Ectodermal cell (in vitro differentiated cells): ENCODE data around the gene PIAS4.

Experiments
- H3K27ac ChIP-seq: 2 replicates; pipeline ENCODE4 v1.7.0; 2013; ENCODE audit warnings: mild to moderate bottlenecking, low read depth, low read length; ENCODE audit not compliant: insufficient read depth, poor library complexity, severe bottlenecking
- H3K27me3 ChIP-seq: 2 replicates; pipeline ENCODE4 v1.7.0; 2013; ENCODE audit warnings: mild to moderate bottlenecking, low read length; ENCODE audit not compliant: insufficient read depth, control insufficient read depth, poor library complexity, severe bottlenecking
- H3K36me3 ChIP-seq: one replicate; pipeline ENCODE4 v1.7.0; 2013; ENCODE audit warnings: low read length; ENCODE audit not compliant: control insufficient read depth, insufficient read depth
- H3K4me1 ChIP-seq: one replicate; pipeline ENCODE4 v1.7.0; 2013; ENCODE audit warnings: low read length; ENCODE audit not compliant: control insufficient read depth, insufficient read depth
- H3K4me3 ChIP-seq: 2 replicates; pipeline ENCODE4 v1.7.0; 2013; ENCODE audit warnings: low read depth, low read length, control low read depth; ENCODE audit not compliant: insufficient read depth
- H3K9me3 ChIP-seq: 2 replicates; pipeline ENCODE4 v1.7.0; 2013; ENCODE audit warnings: mild to moderate bottlenecking, low read length, moderate library complexity; ENCODE audit not compliant: control insufficient read depth
- WGBS, 2 experiments: methylation state at CpG; one replicate each; pipeline ENCODE4 v1.1.7; 2013; ENCODE audit warnings: missing lambda C conversion rate in 2 of 2; 5-methylcytosine and 5-hydroxymethylcytosine counted together

Gene PIAS4

GRCh38 chr19:3978145-3978544, 29.4 kb upstream of the PIAS4 start:
- WGBS, 2 experiments: 94 to 96% methylated on average over 19 of the region's 19 CpGs
- H3K4me3 ChIP-seq: no peak overlapping the region
- no peaks in the 10 kb centered on the region for H3K9me3 ChIP-seq
- peaks cover 71% of the 10 kb centered on the region for H3K36me3 ChIP-seq
- no peaks in the 10 kb centered on the region for H3K4me1 ChIP-seq
- no peaks in the 10 kb centered on the region for H3K27me3 ChIP-seq
- H3K27ac ChIP-seq: no peak overlapping the region

GRCh38 chr19:3979289-3979673, 28.3 kb upstream of the PIAS4 start:
- 96% methylated on average over 18 of the region's 18 CpGs for WGBS, 2 experiments
- Histone ChIP-seq H3K27me3 (no peaks in the 10 kb centered on the region), H3K27ac (no peak overlapping the region), H3K4me1 (peaks cover 5% of the 10 kb centered on the region), H3K9me3 (no peaks in the 10 kb centered on the region), H3K4me3 (no peak overlapping the region), H3K36me3 (peaks cover 80% of the 10 kb centered on the region)

GRCh38 chr19:3979674-3980352, 27.7 kb upstream of the PIAS4 start:
- peaks cover 82% of the 10 kb centered on the region for H3K36me3 ChIP-seq
- no peaks in the 10 kb centered on the region for H3K27me3 ChIP-seq
- WGBS, 2 experiments: 95 to 96% methylated on average over 25 of the region's 25 CpGs
- H3K4me3 ChIP-seq: no peak overlapping the region
- peaks cover 7% of the 10 kb centered on the region for H3K4me1 ChIP-seq
- H3K9me3 ChIP-seq: no peaks in the 10 kb centered on the region
- no peak overlapping the region for H3K27ac ChIP-seq

- Histone ChIP-seq H3K9me3 (no peaks in the 10 kb centered on the region), H3K4me1 (peaks cover 7% of the 10 kb centered on the region), H3K4me3 (no peak overlapping the region), H3K36me3 (peaks cover 82% of the 10 kb centered on the region), H3K27me3 (no peaks in the 10 kb centered on the region), H3K27ac (no peak overlapping the region)
- WGBS, 2 experiments: 96 to 98% methylated on average over 31 of the region's 31 CpGs
Observed at GRCh38 chr19:3980353-3981251, 26.9 kb upstream of the PIAS4 start.

- WGBS, 2 experiments: 94 to 97% methylated on average over 10 of the region's 10 CpGs
- H3K27ac ChIP-seq: no peak overlapping the region
- H3K36me3 ChIP-seq: peaks cover 76% of the 10 kb centered on the region
- no peaks in the 10 kb centered on the region for H3K27me3 ChIP-seq
- peaks cover 11% of the 10 kb centered on the region for H3K4me1 ChIP-seq
- no peak overlapping the region for H3K4me3 ChIP-seq
- no peaks in the 10 kb centered on the region for H3K9me3 ChIP-seq
Observed at GRCh38 chr19:3981373-3981735, 26.2 kb upstream of the PIAS4 start.

- H3K27ac ChIP-seq: no peak overlapping the region
Observed at GRCh38 chr19:3981736-3982681, 25.5 kb upstream of the PIAS4 start.

GRCh38 chr19:3982701-3983541, 24.6 kb upstream of the PIAS4 start:
- H3K4me3 ChIP-seq: peak overlapping the region; percentile 94
- H3K36me3 ChIP-seq: peaks cover 60% of the 10 kb centered on the region

More at GRCh38 chr19:3981736-3982681, 25.5 kb upstream of the PIAS4 start:
- peaks cover 69% of the 10 kb centered on the region for H3K36me3 ChIP-seq
- 96% methylated on average over 39 of the region's 39 CpGs for WGBS, 2 experiments
- H3K4me1 ChIP-seq: peaks cover 17% of the 10 kb centered on the region
- no peak overlapping the region for H3K4me3 ChIP-seq
- no peaks in the 10 kb centered on the region for H3K9me3 ChIP-seq
- H3K27me3 ChIP-seq: peaks cover 7% of the 10 kb centered on the region

GRCh38 chr19:3983542-3983914, 24.0 kb upstream of the PIAS4 start:
- Histone ChIP-seq H3K36me3 (peaks cover 56% of the 10 kb centered on the region), H3K27ac (no peak overlapping the region), H3K27me3 (peaks cover 13% of the 10 kb centered on the region), H3K4me1 (peaks cover 17% of the 10 kb centered on the region), H3K4me3 (peak overlapping the region; percentile 94), H3K9me3 (no peaks in the 10 kb centered on the region)
- 85 to 88% methylated on average over 7 of the region's 7 CpGs for WGBS, 2 experiments

More at GRCh38 chr19:3982701-3983541, 24.6 kb upstream of the PIAS4 start:
- Histone ChIP-seq H3K27ac (no peak overlapping the region), H3K4me1 (peaks cover 17% of the 10 kb centered on the region), H3K9me3 (no peaks in the 10 kb centered on the region), H3K27me3 (peaks cover 13% of the 10 kb centered on the region)
- 95 to 96% methylated on average over 40 of the region's 40 CpGs for WGBS, 2 experiments

- 43 to 47% methylated on average over 30 of the region's 30 CpGs for WGBS, 2 experiments
- Histone ChIP-seq H3K9me3 (no peaks in the 10 kb centered on the region), H3K4me1 (peaks cover 17% of the 10 kb centered on the region), H3K36me3 (peaks cover 52% of the 10 kb centered on the region), H3K27me3 (peaks cover 13% of the 10 kb centered on the region), H3K27ac (peak overlapping the region; percentile 97), H3K4me3 (peak overlapping the region; percentile 94)
Observed at GRCh38 chr19:3983936-3984583, 23.5 kb upstream of the PIAS4 start.
